OCI-LY7 (cell line): ENCODE measurements around the gene CASKIN1. TPM values are rescaled to one million over a fixed set of nuclear protein-coding genes. Genes with fewer than 3 reads are reported as not detected.
A peak's percentile ranks its signal among the peaks of the same experiment; 100 is the strongest.

Experiments
- BruUV-seq: library from RNA; stranded (reverse); fragments of 400-500 nt; replicated peaks from 2 replicates; lab custom pipeline; 2021; lab: Mats Ljungman, UMichigan
- CTCF ChIA-PET: fragments of 300-600 bp; sonication (Branson Sonifier 250); formaldehyde crosslinking; loops from one replicate; lab custom pipeline; 2022; ENCODE audit warnings: antibody characterized with exemption; ENCODE audit not compliant: unreplicated experiment; lab: Charles Lee
- POLR2A ChIA-PET: fragments of 300-600 bp; sonication (Branson Sonifier 250); formaldehyde crosslinking; loops from one replicate; lab custom pipeline; 2022; ENCODE audit warnings: antibody characterized with exemption; lab: Charles Lee
- DNase-seq: peaks from one replicate; pipeline ENCODE4 v3.0.0-alpha.2; 2015; ENCODE audit warnings: low spot score
- H2AFZ ChIP-seq: fragments of 200-600 bp; sonication (generic), shearing (Covaris generic); 2 replicates; pipeline ENCODE4 v1.6.1; 2014; ENCODE audit warnings: mild to moderate bottlenecking, antibody characterized with exemption, low read length, moderate library complexity
- H3K27ac ChIP-seq: fragments of 200-600 bp; sonication (generic); 2 replicates; pipeline ENCODE4 v1.5.1; 2014; ENCODE audit warnings: mixed run types, low read depth, mild to moderate bottlenecking, moderate library complexity, low read length, inconsistent platforms; ENCODE audit not compliant: poor library complexity, severe bottlenecking
- H3K36me3 ChIP-seq: fragments of 200-600 bp; sonication (generic); 2 replicates; pipeline ENCODE4 v1.6.1; 2014; ENCODE audit warnings: mild to moderate bottlenecking, antibody characterized with exemption, low read length, moderate library complexity, mixed read lengths; ENCODE audit not compliant: insufficient read depth
- H3K4me1 ChIP-seq: fragments of 200-600 bp; sonication (generic); 2 replicates; pipeline ENCODE4 v1.5.1; 2014; ENCODE audit warnings: mild to moderate bottlenecking, low read length; ENCODE audit not compliant: insufficient read depth, poor library complexity, severe bottlenecking
- H3K4me2 ChIP-seq: fragments of 200-600 bp; sonication (generic); 2 replicates; pipeline ENCODE4 v1.6.1; 2014; ENCODE audit warnings: mild to moderate bottlenecking, low read length
- H3K4me3 ChIP-seq: fragments of 200-600 bp; sonication (generic); 2 replicates; pipeline ENCODE4 v1.5.1; 2014; ENCODE audit warnings: mild to moderate bottlenecking, low read depth, low read length; ENCODE audit not compliant: poor library complexity, severe bottlenecking
- H3K79me2 ChIP-seq: fragments of 200-600 bp; sonication (generic); 2 replicates; pipeline ENCODE4 v1.6.1; 2016; ENCODE audit warnings: low read depth, mild to moderate bottlenecking, low read length, moderate library complexity, mixed read lengths; ENCODE audit not compliant: insufficient read depth
- H3K9me2 ChIP-seq: fragments of 200-600 bp; sonication (generic); 2 replicates; pipeline ENCODE4 v1.6.1; 2016; ENCODE audit warnings: mild to moderate bottlenecking, low read length, mixed read lengths; ENCODE audit not compliant: insufficient read depth
- H3K9me3 ChIP-seq: fragments of 200-600 bp; sonication (generic); 2 replicates; pipeline ENCODE4 v1.6.1; 2014; ENCODE audit warnings: mild to moderate bottlenecking, mixed run types, low read length, mixed read lengths
- H4K20me1 ChIP-seq: fragments of 200-600 bp; sonication (generic); 2 replicates; pipeline ENCODE4 v1.6.1; 2014; ENCODE audit warnings: mild to moderate bottlenecking, antibody characterized with exemption, low read length, moderate library complexity, mixed read lengths; ENCODE audit not compliant: insufficient read depth
- EZH2phosphoT487 ChIP-seq: fragments of 200-600 bp; sonication (generic); IDR thresholded peaks from 2 replicates; pipeline ENCODE4 v1.6.1; 2018; ENCODE audit warnings: low read depth, borderline replicate concordance, mild to moderate bottlenecking, mixed run types, antibody characterized with exemption, low read length, moderate library complexity, mixed read lengths
- intact Hi-C: fragments of 100-400 bp; cut with micrococcal nuclease; formaldehyde crosslinking; loops from one replicate; pipeline ENCODE4 v1.10.0; 2022; ENCODE audit not compliant: unreplicated experiment
- total RNA-seq, 2 experiments: library from RNA; depleted of rRNA in 1 of 2; stranded (reverse); fragments of >200 nt in 1 of 2; shearing (Covaris generic) in 1 of 2; gene quantifications; 2 replicates each; pipeline ENCODE4 v1.2.3, GENCODE V29; 2014 to 2022
- TF ChIP-seq, protein P1 (sequence below): fragments of 200-600 bp; sonication (generic); conservative IDR thresholded peaks from 2 replicates; pipeline ENCODE4 v1.5.1; 2014; ENCODE audit warnings: mild to moderate bottlenecking, antibody characterized with exemption, low read length, moderate library complexity, mixed read lengths

CASKIN1 gene
- total RNA-seq, 2 experiments from 2014 or later, result 0.06 to 0.09 TPM

- no TSS peak for BruUV-seq
- Histone ChIP-seq H3K4me3 (peak overlapping the region; percentile 81), H3K27ac (peak overlapping the region; percentile 83), H3K79me2 (peaks cover 31% of the 10 kb centered on the region), H4K20me1 (peaks cover 11% of the 10 kb centered on the region; the same call in 1 of the 2 replicates), H3K4me1 (peaks cover 54% of the 10 kb centered on the region), H3K9me2 (no peaks in the 10 kb centered on the region), H3K4me2 (peak overlapping the region; percentile 100), H3K36me3 (peaks cover 44% of the 10 kb centered on the region), H2AFZ (no peak overlapping the region), H3K9me3 (no peaks in the 10 kb centered on the region)
- TF ChIP-seq, protein P1, sequence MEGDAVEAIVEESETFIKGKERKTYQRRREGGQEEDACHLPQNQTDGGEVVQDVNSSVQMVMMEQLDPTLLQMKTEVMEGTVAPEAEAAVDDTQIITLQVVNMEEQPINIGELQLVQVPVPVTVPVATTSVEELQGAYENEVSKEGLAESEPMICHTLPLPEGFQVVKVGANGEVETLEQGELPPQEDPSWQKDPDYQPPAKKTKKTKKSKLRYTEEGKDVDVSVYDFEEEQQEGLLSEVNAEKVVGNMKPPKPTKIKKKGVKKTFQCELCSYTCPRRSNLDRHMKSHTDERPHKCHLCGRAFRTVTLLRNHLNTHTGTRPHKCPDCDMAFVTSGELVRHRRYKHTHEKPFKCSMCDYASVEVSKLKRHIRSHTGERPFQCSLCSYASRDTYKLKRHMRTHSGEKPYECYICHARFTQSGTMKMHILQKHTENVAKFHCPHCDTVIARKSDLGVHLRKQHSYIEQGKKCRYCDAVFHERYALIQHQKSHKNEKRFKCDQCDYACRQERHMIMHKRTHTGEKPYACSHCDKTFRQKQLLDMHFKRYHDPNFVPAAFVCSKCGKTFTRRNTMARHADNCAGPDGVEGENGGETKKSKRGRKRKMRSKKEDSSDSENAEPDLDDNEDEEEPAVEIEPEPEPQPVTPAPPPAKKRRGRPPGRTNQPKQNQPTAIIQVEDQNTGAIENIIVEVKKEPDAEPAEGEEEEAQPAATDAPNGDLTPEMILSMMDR, result no peak
- no peak for TF ChIP-seq EZH2phosphoT487
- intact Hi-C loops, result loop anchor here (5.0 to 10.0 kb wide), 2 partner anchors 71 to 273 kb away; partner anchors contain the start of genes CCNF and E4F1
- DNase-seq, result peak; percentile 53
- CTCF ChIA-PET, result interaction anchor here (0.7 kb wide), 1 partner anchor 11 kb away, joined by 3 read pairs; no protein-coding TSS in a partner anchor
- POLR2A ChIA-PET, result interaction anchor here (0.6 kb wide), 1 partner anchor 211 kb away, joined by 4 read pairs; no protein-coding TSS in a partner anchor
These were observed 45.0 kb downstream of the CASKIN1 start for GRCh38 chr16:2151188-2152091.

DNA sequence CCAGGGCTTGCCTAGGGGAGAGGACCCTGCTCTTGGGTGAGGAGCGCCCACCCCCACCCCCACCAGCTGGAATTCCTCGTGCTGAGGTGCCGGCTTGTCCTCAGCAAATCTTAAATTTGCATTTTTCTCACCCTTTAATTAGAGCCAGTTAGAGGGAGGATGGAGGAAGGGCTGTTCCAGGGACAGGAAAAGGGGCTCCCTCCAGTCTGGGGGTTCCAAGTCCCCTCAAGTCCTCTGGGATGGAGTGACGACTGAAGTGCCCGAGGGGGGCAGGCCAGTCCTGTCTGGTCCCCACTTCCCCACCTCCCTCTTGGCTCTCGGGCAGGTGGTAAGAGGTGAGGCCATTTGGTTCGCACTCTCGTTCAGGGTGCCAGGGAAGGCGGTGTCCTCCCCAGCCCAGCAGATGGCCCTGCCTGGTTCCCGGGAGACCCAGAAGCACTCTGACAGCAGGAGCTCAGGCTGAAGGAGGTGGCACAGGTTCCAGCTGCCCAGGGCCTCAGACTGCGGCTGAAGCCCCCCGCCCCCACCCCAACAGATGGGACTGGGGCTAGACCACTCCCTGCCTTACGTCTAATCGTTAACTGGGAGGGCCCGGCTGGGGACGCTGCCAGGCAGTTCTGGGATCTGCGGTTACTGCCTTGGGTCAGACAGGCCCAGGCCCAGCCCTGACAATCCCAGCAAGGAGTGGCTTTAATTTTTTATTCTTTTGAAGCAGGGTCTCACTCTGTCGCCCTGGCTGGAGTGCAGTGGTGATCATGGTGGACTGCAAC lies 45.8 kb downstream of the CASKIN1 start:
- intact Hi-C loops, result loop anchor here (5.0 to 10.0 kb wide), 2 partner anchors 72 to 274 kb away; partner anchors contain the start of genes CCNF and E4F1
- peak; percentile 38 for DNase-seq
- peak overlapping the region; percentile 100 for H3K4me2 ChIP-seq
- POLR2A ChIA-PET, result no interaction called here
- peak overlapping the region; percentile 81 for H3K4me3 ChIP-seq
- no peaks in the 10 kb centered on the region for H3K9me3 ChIP-seq
- TF ChIP-seq EZH2phosphoT487, result no peak
- TF ChIP-seq, protein P1, result no peak
- peaks cover 25% of the 10 kb centered on the region for H3K79me2 ChIP-seq
- peaks cover 11% of the 10 kb centered on the region; the same call in 1 of the 2 replicates for H4K20me1 ChIP-seq
- no peaks in the 10 kb centered on the region for H3K9me2 ChIP-seq
- CTCF ChIA-PET, result no interaction called here
- no TSS peak for BruUV-seq
- peaks cover 54% of the 10 kb centered on the region for H3K4me1 ChIP-seq
- peaks cover 44% of the 10 kb centered on the region for H3K36me3 ChIP-seq
- no peak overlapping the region for H2AFZ ChIP-seq
- H3K27ac ChIP-seq, result peak overlapping the region; percentile 83
